GM18519 (cell line): ENCODE measurements around the gene RTN4R.
"Not testable (repeated sequence)": the region's sequence is repeated elsewhere in the genome, so short reads cannot be mapped to it uniquely, and the experiment has no call there.

Experiments
- ATAC-seq: cut with Tn5 transposase; IDR thresholded peaks from one replicate; pipeline ENCODE4 v1.9.1; 2021; ENCODE audit warnings: mild to moderate bottlenecking, moderate library complexity; ENCODE audit not compliant: unreplicated experiment, low FRiP score

Gene RTN4R

DNA sequence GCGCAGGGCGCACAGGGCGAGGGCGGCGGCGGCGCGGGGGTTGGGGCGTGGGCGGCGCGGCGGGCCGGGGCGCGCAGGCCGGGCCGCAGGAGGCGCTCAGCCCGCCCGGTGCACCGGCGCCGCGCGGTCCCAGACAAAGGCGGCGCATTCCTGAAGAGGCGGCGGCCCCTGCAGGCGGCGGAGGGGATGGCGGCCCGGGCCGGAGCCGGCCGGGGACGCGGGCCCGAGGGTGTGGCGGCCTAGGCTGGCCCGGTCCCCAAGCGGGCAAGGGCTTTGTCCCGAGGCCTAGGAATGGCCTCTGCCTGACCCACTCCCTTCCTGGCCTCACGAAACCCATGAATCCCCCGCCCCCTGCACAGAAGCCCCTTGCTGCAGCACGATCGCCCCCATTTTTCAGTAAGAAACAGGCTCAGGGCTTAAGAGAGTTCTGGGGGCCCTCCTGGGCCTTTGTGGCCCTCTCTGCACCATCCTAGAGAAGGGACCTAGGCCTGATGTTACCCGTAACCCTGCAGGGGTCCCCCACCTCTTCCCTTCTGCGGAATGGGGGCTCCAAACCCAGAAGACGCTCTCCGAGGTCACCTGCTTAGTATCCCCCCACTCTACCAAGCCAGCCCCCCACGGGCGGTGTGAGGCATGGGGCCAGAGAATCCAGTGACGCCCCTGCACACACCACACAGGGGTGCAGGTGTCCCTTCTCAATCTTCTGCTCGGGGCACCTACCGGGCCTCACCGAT, at the start of gene RTN4R:
RTN4R (minus strand) TSS at position 40 of the 734 bp plus-strand sequence. CDS start 226 bp downstream, outside the sequence.
- ATAC-seq, result no peak

DNA sequence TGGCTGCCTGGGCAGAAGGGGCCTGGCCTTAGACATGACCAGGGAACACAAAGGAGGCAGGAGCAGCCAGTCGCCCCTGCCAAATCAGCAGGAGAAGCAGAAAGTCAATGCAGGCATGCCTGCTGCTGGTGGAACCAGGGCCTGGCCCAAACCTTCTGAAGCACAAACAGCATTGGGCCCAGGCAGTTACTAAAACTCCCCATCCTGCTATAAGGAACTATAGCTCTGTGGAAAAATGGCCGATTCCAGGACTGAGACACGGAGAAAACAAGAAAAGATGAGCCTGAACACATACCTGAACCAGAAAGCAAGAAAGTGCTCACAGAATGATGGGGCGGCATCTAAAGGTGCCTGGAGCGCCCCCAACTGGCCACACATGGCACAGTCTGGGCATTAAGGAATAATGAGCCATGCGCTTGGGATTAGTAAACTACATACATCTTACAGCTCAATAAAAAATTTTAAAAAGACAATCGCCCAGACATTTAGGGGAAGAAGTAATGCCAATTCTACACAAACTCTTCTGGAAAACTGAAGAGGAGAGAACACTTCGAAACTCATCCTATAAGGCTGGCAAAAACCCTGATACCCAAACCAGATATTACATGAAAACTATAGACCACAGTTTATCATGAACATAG, 49.4 kb upstream of the RTN4R start:
- ATAC-seq, result not testable (repeated sequence)

DNA sequence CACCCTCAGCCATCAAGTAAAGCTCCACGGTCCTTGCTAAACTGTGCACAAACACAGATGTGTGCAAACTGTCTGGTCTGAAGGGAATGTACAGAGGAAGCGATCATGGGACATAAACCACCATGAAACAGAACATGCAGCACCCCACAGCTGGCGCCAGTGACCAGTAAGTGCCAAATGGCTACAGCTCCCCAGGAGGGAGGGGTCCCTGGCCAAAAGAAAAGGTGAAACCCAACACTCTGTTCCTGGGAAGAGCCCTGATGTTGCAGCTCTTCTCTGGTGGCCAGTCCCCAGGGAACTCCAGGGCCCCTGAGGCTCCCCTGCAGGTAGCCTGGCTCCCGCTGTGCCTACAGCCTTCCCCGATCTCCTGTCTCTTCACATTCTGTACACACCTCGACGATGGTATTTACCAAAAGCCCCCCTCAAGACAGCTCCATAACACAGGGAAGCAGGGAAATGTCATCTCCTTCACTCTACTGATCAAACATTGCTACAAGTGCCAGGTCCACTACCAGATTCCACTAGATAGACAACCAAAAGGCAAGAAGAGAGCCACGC, 48.8 kb upstream of the RTN4R start:
- no peak for ATAC-seq

DNA sequence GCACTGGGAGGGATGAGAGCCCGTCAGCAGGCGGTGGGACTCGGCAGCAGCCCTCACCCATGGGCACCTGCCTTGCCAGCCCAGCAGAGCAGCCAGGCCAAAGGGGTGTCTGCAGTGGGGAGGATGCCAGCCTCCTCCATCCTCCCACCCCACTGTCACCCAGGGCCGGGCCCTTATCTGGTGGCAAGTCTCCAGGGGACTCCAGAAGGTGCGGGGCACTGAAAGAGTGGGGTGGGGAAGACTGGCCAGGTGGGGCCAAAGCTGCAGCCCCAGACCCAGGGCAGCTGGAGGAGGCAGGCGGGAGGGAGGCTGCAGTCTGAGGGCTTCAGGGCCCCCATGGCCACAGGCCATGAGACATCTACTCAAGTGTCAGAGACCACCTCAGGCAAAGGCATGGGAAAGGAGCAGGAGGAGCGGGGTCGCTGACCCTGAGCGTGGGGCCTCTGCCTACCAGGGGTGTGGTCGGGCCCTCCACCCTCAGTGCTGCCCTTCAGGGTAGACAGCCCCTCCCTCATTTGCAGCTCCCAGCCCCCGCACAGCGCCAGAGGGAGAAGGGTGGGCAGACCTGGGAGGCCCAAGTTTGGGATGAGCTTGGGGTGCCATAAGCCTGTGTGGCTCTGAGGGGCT, 48.2 kb upstream of the RTN4R start:
- ATAC-seq, result no peak

DNA sequence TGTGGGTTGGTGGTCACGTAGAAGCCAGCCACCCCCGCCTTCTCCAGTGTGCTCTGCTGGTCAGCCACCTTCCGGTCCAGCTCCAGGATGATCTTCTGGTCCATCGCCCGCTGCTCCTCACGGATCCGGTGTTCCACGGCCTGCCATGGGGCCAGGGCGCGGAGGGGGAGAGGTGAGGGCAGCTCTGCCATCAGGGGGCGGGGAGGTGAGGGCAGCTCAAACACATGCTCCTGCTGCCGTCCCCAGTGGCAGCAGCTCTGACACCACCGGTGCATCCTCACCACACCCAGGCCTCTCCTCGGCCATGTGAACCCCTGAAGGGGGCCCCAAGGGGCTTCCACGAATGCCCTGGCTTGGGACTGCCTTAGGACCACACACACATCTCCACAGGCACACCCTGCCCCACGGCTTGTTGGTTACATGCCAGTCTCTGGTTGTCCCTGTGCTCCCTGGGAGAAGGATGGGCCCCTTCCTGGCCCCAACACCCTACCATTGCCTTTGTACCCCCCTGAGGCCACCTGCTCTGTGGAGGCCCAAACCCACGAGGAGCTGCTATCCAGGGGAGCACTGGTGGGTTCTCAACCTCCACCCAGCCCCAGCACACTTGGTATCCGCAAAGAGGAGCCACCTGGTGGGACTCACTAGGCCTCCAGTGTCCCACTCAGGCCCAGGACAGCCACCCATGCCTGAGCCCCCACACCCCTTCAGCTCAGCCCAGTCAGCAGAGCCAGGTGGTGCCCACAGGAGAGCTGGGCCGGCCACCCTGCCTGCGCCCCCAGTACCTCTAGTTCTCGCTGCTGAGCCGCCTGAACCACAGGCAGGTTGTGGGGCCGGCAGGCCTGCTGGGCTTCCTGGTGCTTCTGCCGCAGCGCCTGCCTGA, 47.5 kb upstream of the RTN4R start:
- ATAC-seq, result no peak

DNA sequence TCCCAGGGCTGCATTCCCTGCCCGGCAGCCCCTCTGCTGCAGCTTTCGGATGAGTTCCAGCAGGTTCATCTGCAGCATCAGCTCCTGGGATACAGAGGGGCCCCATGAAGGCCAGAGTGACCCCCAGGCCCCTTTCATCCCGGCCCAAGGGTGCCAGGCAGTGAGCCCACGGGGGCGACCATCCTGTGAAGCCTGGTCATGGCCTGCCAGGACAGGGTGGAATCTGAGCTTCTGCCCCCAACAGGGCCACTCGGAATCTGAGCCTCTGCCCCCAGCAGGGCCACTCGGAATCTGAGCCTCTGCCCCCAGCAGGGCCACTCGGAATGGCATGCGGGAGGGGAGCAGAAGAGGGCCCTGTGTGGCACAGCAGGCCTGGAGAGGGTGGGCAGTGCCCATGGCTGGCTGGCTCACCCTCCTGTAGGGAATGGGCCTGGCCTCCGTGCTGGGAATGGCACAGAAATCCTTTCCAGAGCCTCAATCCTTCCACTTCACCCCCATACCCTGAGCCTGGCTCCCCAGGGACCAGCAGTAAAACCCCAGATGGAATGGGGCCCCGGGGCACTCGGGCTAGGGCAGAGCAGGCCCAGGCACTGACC, 46.7 kb upstream of the RTN4R start:
- not testable (repeated sequence) for ATAC-seq

DNA sequence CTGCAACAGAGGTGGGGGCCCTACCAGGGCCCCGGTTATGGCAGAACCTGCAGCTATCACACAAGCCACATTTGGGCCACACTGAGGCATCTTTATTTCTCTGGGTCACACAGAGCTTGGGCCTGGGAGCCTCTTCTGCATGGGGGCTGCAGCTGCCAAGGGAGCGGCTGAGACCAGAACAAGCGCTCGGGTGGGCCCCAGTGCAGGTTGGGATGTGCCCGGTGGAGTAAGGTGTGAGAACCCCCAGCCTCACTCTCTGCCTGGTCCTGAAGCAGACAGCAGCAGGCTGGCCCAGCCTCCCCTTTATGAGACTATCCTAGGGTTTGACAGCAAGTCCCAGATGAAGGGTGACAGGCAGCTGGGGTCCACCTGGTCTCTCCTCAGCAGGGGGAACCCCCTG, 46.1 kb upstream of the RTN4R start:
- not testable (repeated sequence) for ATAC-seq

DNA sequence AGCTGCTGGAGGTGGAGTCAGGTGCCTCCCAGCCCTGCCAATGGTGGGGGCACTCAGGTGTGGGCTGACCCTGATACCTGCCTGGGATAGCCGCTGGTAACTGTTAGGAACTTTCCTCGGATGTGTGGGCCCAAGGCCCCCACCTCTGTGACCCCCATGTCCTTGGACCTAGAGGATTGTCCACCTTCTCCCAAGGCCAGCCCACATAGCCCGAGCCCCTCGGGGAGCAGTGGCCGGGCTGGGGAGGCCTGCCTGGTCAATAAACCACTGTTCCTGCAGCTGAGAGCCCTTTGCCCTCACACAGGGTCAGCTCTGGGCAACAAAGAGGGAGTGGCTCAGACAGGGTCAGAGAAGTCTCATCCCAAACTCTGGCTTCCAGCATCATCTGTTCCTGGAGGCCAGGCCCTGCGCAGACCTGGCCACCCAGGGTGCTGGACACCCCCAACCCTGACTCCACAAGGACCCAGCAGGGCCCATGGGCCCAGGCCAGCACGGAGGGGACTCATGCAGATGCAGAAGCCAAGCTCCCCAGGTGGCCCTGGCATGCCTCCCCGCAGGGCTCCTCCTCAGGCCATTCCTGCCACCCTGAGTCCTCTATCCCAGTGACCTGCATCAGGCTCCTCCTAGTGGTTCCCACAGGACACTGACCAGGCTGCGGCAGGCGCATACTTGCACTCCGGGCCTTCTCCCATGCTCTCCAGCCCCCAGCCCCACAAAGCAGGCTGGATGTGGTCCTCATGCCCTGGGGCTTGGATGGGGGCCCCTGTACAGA, 45.4 kb upstream of the RTN4R start:
- ATAC-seq, result not testable (repeated sequence)

DNA sequence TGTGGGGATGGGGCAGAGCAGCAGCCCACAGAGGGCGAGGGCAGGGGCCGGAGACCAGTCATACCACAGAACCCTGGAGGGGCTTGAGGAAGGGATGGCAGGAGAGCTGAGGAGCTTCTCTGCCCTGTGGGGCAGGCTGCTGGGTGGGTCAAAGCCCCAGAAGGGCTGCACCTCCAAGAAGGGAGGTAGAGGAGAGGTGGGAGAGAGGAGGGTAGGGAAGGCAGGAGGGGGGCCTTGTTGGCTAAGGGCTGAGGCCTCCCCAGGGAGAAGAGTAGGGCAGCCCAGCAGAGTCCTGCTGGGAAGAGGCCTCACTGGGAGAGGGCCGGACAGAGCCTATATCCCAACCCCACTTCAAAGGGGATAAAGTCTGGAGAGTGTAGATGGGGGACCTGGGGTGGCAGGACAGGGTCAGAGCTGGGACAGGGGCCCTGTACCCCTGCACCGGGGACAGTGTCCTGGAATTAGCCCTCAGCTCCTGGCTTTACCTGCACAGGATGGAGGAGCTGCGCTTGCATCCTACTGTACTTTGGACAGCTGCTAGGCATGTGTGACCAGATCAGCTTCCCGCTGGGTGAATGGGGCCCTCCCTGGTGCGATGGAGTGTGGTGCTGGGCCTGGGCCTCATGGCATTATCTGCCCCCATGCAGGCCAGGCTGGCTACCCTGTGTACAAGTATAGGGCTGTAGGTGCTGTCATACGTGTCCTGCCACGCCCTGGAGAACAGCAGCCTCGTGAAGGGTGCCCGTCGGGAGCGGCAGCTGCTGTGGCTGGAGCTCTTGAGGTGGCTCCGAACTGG, 44.5 kb upstream of the RTN4R start:
- ATAC-seq, result no peak

DNA sequence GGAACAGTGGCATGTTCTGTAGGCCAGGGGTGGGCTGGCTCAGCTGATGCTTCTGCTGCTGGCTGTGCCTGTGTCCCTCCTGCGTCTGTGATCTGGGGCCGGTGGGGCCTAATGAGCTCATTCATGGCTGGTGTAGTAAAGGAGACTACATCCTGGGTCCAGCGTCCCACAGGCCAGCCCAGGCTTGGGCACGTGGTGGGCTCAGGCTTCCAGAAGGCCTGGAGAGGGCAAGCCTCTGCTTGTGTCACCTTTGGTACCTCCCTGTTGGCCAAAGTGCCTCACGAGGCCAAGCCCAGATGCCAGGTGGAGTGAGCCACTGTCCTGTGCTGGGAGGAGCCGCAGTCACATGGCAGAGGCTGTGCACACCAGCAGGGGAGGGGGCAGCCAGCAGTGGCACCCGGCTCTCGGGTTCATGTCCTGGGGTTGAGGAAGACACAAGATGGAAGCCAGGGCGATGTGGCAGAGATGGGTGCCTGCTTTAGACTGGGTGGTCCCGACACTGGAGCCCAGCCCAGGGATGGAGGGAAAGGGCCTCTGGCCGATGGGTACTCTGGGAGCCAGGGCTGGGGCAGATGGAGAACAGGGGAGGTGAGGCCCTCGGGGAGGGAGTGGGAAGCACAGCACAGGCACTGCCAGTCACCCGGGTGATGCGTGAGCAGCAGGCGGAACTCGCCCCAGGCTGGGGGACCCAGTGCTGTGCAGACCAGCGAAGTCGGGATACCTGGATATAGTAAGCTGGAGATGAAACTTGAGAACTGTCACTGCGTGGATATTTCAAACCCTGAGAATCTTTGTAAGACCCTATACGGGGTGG, 43.3 kb upstream of the RTN4R start:
- ATAC-seq, result not testable (repeated sequence)

DNA sequence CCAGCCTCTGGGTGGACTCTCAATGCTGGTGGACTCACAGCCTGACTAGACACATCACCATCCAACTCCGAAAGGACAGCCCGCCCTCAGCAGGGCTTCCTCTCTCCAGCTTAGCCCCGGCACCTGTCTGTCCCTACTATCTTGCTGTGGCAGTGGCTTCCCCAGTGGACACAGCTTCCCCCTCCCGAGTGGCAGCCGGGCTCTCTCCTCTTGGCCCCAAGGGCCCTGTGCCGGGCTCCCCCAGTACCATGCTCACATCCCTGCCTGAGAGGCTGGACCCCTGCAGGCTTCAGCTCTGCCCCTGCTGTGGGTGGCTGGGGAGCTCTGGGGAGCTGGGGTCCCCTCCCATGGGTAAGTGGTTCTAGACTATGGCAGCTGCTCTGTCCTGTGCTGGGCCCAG, 42.7 kb upstream of the RTN4R start:
- not testable (repeated sequence) for ATAC-seq

DNA sequence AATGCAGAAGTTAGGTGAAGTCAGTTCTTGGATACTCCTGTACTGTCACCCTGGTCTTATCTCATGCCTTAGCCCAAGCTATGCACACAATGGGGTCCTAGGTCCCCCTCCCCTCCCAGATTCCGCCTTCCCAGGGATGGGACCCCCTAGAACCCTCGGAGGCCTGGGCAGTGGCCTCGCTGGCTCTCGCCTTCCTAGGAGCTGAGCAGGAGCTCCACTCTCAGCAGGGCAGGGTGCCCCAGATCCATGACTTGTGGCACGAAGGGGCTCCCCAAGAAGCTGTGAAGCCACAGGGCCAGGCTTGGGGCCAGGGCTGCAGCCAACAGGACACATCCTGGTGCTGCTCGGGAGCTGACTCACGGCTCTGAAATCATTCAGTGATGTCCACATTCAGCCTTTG, 42.1 kb upstream of the RTN4R start:
- not testable (repeated sequence) for ATAC-seq

DNA sequence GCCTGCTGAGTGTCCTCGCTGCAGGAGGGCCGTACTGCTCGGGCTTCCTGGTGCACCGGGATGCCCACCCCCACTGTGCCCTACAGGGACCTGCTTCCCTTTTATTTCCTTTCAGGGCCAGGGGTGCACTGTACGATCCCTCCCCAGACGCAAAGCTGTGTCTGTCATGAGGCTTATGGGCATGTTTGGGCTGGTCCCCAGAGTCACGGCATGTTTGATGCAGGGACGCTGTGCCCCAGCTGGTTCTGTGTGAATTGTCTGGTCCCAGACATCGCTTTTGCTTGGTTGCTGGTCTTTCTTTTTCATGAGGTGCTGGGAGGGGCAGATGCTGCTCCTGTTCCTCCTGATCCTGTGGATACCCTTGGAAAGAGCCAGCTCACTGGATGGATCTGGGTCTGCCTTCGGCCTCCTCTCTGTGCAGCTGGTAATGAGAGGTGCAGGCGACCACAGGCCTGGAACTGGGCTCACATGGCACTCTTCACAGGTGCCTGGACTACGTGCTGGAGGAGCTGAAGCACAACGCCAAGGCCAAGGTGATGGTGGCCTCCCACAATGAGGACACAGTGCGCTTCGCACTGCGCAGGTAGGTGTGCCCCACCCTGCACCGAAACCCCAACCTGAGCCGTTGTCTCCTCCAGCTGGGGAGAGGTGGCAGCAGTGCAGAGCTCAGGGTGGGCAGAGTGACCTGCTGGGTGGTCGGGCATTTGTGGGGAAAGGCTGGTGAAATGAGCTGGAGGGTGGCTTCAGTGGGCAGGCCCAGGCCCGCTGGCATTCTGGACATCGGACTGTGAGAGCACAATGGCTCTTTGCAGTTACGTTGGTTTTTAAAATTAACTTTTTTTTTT, 40.9 kb upstream of the RTN4R start:
- not testable (repeated sequence) for ATAC-seq

DNA sequence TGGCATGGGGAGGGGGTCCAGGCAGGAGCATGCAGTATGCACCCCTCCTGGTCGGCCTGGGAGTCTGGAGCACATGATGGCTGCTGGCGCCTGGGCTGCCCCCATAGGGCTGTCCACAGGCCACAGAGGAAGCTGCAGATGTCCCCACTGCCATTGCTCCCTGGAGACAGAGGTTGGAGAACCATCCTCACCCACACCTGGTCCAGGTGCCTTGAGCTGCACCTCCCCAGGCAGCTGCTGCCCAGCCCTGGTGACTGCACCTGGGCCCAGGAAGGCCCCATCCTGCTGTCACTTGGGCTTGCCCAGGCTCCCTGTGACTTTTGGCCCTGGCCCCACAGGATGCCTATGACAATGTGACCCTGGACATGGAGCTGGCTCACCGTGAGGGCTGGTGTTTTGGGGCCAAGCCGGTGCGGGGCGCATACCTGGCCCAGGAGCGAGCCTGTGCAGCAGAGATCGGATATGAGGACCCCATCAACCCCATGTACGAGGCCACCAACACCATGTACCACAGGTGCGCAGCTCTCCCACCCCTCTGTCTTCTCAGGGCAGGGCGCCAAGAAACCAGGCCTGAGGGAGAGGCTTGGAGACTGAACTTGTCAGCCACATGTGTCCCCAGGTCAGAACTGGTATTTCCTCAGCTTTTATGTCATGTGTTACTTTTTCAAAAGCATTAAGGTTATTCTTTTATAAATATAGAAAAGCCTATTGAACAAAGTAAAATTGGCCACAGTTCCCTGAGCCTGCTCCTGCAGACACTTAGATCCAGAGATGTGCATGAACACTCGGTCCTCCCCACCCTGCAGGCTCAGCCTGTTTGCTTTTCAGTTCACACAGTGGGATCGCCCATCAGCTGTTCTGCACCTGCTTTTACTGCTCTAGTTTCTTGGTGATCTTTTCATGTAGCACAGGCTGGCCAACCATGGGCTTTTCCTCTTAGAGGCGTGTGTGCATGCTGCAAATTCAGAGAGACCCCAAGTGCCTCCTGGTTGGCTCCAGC, 39.6 kb upstream of the RTN4R start:
- ATAC-seq, result not testable (repeated sequence)

DNA sequence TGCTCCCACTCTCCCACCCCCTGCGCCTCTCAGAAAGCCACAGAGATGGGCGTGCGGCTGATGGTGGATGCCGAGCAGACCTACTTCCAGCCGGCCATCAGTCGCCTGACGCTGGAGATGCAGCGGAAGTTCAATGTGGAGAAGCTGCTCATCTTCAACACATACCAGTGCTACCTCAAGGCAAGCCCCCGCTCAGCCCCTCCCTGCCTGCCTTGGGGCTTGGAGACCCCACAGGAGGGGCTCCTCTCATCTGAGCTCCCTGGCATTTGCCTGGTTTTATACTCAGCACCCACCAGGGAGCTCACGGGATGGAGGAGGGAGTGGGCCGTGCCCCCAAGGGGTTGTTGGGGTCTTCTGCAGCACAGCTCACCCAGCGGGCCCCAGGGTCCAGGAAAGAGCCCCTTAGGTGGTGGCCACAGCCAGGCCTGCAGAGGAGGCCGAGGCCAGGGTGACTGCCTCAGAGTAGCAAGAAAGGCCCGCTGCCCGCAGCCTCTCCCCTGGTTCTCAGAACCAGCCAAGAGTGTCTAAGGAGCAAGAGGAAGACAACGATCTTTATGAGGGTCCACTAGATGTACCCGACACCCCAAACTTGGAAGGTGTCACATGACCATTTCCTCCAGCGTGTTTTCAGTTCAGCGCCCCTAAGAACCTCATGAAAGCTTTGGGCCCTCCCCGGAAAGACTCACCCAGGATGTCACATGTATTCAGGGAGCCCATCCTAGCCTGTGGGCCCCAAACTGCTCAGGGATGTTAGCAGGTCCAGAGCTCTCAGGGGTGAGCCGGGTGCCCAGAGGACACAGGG, 38.7 kb upstream of the RTN4R start:
- ATAC-seq, result not testable (repeated sequence)
